Ramos (cell line): ENCODE data around the gene TDO2.

Source experiments
- in situ Hi-C: fragments of 300-500 bp; cut with MboI; formaldehyde crosslinking; loops from one replicate; pipeline ENCODE4 v1.14.3; 2022; ENCODE audit warnings: low sequenced_read_pairs; ENCODE audit not compliant: unreplicated experiment

Gene TDO2

DNA sequence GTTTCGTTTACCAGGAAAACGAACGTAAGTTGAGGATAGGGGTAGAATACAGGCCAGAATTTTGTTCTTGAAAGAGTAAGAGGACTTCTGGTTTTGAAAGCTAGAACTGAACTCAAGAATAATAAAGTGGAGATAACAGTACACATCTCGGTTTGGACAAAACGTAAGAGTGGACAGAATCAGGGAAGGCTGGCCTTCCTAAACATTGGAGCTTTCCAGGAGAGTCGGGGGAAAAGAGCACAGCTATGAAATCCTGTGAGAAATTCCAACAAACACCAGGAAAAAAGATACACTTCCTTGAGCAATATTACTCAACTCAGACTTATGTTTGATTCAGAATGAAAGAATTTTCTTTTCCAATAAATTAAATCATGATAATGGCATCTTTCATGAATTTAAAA is 49.0 kb downstream of the TDO2 start:
- in situ Hi-C loops = no loop called here

- in situ Hi-C loops = no loop called here
These were observed 49.9 kb downstream of the TDO2 start, which contains the start of gene CTSO for GRCh38 chr4:155953151-155954117. Gene CTSO, minus strand, starts transcription at chr4:155953866. Its CDS starts 19 bp downstream, at chr4:155953847.

DNA sequence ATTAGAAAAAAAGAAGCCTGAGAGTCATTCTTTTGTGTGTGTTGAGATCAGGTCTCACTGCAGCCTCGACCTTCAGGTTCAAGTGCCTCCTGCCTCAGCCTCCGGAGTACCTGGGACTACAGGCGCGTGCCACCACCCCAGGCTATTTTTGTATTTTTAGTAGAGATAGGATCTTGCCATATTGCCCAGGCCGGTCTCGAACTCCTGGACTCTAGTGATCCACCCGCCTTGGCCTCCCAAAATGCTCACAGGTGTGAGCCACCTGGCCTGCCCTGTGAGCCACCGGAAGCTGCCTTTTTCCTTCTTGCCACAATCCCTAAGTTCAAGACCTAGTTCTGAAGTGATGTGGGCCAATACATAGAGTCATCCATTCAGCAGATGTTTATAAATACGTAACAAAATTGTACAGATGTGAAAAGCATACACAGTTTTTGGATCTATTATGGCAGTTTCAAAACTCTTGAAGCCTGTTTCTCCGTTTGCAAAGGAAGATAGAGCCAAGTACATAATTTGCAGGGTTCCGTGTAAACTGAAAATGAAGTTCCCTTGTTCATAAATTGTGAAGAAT is 50.7 kb downstream of the TDO2 start:
- in situ Hi-C loops = no loop called here

- in situ Hi-C loops = no loop called here
These were observed 51.4 kb downstream of the TDO2 start for GRCh38 chr4:155954939-155955338.

DNA sequence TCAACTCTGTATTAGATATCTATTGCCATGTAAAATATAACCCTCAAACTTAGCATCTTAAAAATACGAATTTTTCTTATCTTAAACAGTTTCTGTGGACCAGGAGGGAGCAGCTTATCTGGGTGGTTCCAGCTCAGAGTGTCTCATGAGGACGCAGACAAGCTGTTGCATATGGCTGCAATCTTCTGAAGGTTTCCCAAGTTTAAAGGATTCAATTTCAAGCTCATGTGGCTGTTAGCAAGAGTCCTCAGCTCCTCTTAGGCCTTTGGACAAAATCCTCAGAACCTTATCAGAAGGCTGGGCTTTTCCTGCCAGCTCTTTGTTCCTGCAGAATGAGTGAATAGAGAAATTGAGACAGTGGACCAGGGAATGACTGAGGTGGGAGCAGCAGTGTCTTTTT is 53.0 kb downstream of the TDO2 start:
- in situ Hi-C loops = no loop called here

GRCh38 chr4:155959417-155959816 is 55.9 kb downstream of the TDO2 start:
- in situ Hi-C loops = no loop called here

DNA sequence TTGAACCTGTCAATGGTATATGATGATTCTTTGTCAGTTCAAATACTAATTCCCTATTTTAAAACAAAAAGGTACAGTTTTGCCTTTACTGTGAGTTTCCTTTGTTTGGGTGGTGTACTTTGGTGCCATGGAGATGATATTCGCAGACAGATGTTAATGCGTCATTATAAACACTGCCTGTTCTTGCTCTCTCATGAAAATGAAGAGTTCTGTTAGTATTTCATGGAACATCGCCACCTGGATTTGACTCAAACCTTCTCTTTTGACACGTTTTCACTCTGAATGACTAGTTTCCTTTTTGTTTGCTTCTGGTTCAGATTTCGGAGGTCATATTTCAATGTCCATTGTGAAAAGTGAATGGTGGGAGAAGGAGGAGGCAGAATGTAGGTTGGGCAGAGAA is 57.0 kb downstream of the TDO2 start:
- in situ Hi-C loops = no loop called here

- in situ Hi-C loops = no loop called here
These were observed 58.1 kb downstream of the TDO2 start for GRCh38 chr4:155961575-155961974.

DNA sequence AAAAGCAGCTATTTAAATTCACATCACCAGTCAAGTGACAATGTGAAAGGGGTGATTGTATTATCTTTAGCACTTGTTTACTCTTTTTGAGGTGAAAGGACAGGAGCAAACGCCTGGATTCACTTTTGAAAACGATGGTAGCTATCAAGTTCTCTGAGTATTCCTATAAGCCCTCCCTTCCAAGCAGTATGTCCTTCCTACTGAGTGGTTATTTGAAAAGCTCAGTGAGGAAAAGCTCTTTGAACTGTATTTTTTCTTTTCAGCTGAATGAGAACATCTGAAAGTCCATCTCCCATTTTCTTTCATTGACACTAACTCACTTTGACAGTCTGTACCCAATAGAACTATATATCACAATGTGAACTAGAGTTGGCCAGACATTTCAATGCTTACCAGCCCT is 59.3 kb downstream of the TDO2 start:
- in situ Hi-C loops = no loop called here

DNA sequence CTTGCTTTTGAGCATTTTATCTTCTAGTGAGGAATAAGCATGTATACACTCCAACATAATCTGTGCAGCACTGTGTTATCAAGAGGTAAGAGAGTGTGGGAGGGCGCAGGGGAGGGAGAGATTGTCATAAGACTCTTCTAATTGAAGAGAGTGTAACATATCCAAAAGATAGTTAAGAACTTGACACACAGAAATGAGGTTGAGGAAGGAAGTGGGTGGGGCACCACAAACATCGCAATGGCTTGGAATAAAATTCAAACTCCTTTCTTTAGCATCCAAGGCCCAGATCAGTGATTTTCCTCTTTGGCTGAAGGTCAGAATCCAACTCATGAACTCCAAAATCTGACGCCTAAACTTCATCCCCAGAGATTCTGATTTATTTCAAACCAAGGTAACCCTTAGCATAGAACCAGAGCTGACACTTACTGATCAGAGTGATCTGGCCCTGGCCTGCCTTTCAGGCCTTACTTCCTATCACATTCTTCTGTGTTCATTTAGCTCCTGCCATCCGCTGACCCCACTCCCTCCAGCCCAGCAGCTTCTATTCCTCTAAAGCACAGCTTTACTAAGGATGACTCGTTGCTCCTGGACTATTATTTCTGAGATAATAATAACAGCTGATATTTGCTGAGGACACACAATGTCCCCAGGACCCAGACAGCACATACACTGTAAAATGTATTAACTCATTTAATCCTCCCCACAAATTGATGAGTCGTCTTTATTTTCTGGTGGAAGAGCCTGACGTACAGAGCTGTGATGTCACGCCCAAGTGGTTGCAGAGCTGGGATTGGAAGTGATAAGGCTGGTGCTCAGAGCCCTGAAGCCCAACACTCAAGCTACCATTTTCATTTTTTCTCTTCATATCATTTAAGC is 60.8 kb downstream of the TDO2 start:
- in situ Hi-C loops = no loop called here

GRCh38 chr4:155966171-155966570 is 62.7 kb downstream of the TDO2 start:
- in situ Hi-C loops = no loop called here

DNA sequence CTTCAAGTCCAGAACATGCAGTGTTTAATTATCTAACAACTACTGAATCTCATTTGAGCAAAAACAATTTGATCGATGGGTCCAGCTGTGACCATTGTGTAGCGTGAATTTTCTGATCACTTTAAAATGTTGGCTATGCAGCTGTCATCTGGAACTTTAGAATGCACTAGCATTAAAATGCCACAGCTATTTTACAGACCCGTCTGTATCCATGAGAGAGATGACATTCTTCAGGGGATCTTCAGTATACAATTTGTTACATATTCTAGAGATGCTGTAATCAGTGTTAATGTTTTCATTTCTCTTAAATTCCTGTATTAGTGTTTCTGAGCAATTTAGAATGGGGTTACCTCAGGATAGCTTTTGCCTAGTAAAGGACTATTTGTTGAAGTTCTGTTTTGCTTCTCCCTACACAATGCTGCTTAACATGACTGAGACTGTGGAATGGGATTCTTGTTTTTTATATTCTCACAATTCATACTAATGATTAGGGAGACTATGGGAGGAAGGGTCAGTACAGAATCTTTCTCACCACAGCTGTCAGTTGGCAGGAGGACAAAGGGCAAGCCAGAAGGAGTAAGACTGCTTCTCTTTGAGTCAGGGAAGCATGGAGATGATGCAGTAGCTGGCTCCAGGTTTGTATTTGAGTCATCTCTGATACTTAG is 63.4 kb downstream of the TDO2 start:
- in situ Hi-C loops = no loop called here
